Measurements from ENCODE around the gene PPP1R17.

The PPP1R17 gene

GRCh38 chr7:31687024-31687748, at the start of gene PPP1R17:
Gene PPP1R17, plus strand, starts transcription at chr7:31687215. Its CDS starts 5,227 bp downstream, at chr7:31692442.
- DNase-seq: no peak

- no peak for DNase-seq
These were observed 46.6 kb upstream of the PPP1R17 start for GRCh38 chr7:31640381-31640780.

- DNase-seq: no peak
These were observed 44.3 kb upstream of the PPP1R17 start for GRCh38 chr7:31642681-31643115.

- no peak for DNase-seq
These were observed 40.1 kb upstream of the PPP1R17 start for GRCh38 chr7:31646942-31647341.

GRCh38 chr7:31647511-31647910, 39.5 kb upstream of the PPP1R17 start:
- DNase-seq: peak in 1 of 2 donors; percentile 42

GRCh38 chr7:31648288-31648687, 38.7 kb upstream of the PPP1R17 start:
- DNase-seq: no peak

- no peak for DNase-seq
These were observed 38.1 kb upstream of the PPP1R17 start for GRCh38 chr7:31648880-31649279.

GRCh38 chr7:31651234-31652062, 35.6 kb upstream of the PPP1R17 start:
- no peak for DNase-seq

- DNase-seq: no peak
These were observed 35.0 kb upstream of the PPP1R17 start for GRCh38 chr7:31652063-31652326.

GRCh38 chr7:31663072-31663471, 23.9 kb upstream of the PPP1R17 start:
- DNase-seq: no peak

- DNase-seq: no peak
These were observed 22.1 kb upstream of the PPP1R17 start for GRCh38 chr7:31664890-31665289.

- no peak for DNase-seq
These were observed 21.5 kb upstream of the PPP1R17 start for GRCh38 chr7:31665546-31665945.

- DNase-seq: no peak
These were observed 17.6 kb upstream of the PPP1R17 start for GRCh38 chr7:31669461-31669860.

- DNase-seq: no peak
These were observed 7.3 kb upstream of the PPP1R17 start for GRCh38 chr7:31679574-31680305.

GRCh38 chr7:31683445-31684225, 3.4 kb upstream of the PPP1R17 start:
- DNase-seq: no peak

- peak; percentile 6 to 25 for DNase-seq
These were observed 1.4 kb downstream of the PPP1R17 start for GRCh38 chr7:31688372-31688771.

GRCh38 chr7:31688996-31689395, 2.0 kb downstream of the PPP1R17 start:
- no peak for DNase-seq

GRCh38 chr7:31690935-31691334, 3.9 kb downstream of the PPP1R17 start:
- no peak for DNase-seq

GRCh38 chr7:31692451-31692850, 5.4 kb downstream of the PPP1R17 start:
- DNase-seq: no peak

- no peak for DNase-seq
These were observed 5.9 kb downstream of the PPP1R17 start for GRCh38 chr7:31692871-31693270.

GRCh38 chr7:31695859-31696614, 9.0 kb downstream of the PPP1R17 start:
- no peak for DNase-seq

- peak in 1 of 2 donors; percentile 34 for DNase-seq
These were observed 12.0 kb downstream of the PPP1R17 start for GRCh38 chr7:31699050-31699449.

Data from CD4-positive, alpha-beta T cell treated with Interleukin-4 for 1 hour (primary cell).